IPS DF 6.9 (cell line): Measurements from ENCODE around the gene CARNS1.
"Not testable (repeated sequence)": the region's sequence is repeated elsewhere in the genome, so short reads cannot be mapped to it uniquely, and the experiment has no call there.

Experiments
- DNase-seq: peaks from one replicate; pipeline ENCODE4 v3.0.0-alpha.2; 2013; ENCODE audit warnings: low read depth, low spot score
- H3K27ac ChIP-seq: one replicate; pipeline ENCODE4 v1.5.1; 2013; ENCODE audit warnings: low read length, control low read depth
- H3K27me3 ChIP-seq: 2 replicates; pipeline ENCODE4 v1.6.1; 2013; ENCODE audit warnings: mild to moderate bottlenecking, low read length; ENCODE audit not compliant: control insufficient read depth, insufficient read depth
- H3K36me3 ChIP-seq: 2 replicates; pipeline ENCODE4 v1.6.1; 2013; ENCODE audit warnings: low read length; ENCODE audit not compliant: control insufficient read depth, insufficient read depth
- H3K4me1 ChIP-seq: 2 replicates; pipeline ENCODE4 v1.6.1; 2013; ENCODE audit warnings: low read length; ENCODE audit not compliant: control insufficient read depth, insufficient read depth
- H3K4me3 ChIP-seq: 2 replicates; pipeline ENCODE4 v1.5.1; 2013; ENCODE audit warnings: mild to moderate bottlenecking, low read length
- H3K9me3 ChIP-seq: 2 replicates; pipeline ENCODE4 v1.6.1; 2013; ENCODE audit warnings: low read length, inconsistent platforms; ENCODE audit not compliant: control insufficient read depth, insufficient read depth
- WGBS: extraction: QIAGEN DNeasy Blood & Tissue Kit; methylation state at CpG from one replicate; pipeline ENCODE4 v1.1.7; 2013; ENCODE audit warnings: mixed read lengths, missing lambda C conversion rate; ENCODE audit not compliant: insufficient read length, insufficient coverage; 5-methylcytosine and 5-hydroxymethylcytosine counted together

The CARNS1 gene

GRCh38 chr11:67397986-67398660 is 17.4 kb upstream of the CARNS1 start:
- H3K27ac ChIP-seq = no peak overlapping the region
- H3K9me3 ChIP-seq = no peaks in the 10 kb centered on the region
- no peak overlapping the region for H3K4me3 ChIP-seq
- H3K27me3 ChIP-seq = no peaks in the 10 kb centered on the region
- H3K4me1 ChIP-seq = peaks cover 7% of the 10 kb centered on the region
- WGBS = no CpG with 5 or more reads among the region's 24 CpGs
- peaks cover 28% of the 10 kb centered on the region for H3K36me3 ChIP-seq
- DNase-seq = no peak

DNA sequence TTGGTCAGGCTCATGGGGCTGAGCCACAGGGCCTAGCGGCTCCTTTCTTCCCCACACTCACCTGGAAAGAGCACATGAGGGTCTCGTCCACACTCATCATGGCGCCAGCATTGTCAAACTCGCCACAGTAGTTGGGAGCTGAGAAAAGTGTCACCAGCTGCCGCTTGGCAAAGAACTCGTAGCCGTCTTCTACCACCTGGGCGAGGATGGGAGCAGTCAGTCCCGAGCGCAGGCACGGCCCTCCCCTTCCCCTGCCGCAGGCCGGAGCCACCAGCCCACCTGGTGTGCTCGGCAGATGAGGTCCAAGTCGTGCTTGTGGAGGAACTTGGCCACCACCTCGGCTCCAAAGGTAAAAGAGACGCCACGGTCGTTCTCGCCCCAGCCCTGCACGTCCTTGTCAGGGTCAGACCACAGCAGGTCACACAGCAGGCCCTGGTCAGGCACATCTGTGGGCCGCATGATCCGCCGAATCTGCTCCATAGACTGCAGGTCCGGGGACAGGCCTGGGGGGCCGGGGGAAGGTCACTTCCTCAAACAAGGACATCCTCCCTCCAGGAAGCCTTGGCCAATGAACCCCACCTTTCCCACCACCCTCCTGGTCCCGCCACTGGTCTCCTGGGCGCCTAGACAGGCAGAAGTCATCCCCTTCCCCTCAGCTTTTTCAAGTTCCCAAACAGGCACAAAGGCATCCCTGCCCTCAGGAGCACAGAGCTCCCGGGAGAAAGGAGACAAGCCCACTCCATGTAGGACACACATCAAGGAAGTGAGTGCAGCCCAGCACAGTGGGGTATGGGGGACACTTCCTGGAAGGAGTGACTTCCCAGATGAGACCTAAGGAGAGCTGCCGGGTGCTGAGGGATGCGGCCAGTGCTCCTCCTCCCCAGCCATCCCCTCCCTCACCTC is 16.6 kb upstream of the CARNS1 start:
- H3K36me3 ChIP-seq = peaks cover 28% of the 10 kb centered on the region
- no peaks in the 10 kb centered on the region for H3K9me3 ChIP-seq
- peaks cover 7% of the 10 kb centered on the region for H3K4me1 ChIP-seq
- no peaks in the 10 kb centered on the region for H3K27me3 ChIP-seq
- no peak overlapping the region for H3K27ac ChIP-seq
- H3K4me3 ChIP-seq = no peak overlapping the region
- no peak for DNase-seq
- no CpG with 5 or more reads among the region's 31 CpGs for WGBS

DNA sequence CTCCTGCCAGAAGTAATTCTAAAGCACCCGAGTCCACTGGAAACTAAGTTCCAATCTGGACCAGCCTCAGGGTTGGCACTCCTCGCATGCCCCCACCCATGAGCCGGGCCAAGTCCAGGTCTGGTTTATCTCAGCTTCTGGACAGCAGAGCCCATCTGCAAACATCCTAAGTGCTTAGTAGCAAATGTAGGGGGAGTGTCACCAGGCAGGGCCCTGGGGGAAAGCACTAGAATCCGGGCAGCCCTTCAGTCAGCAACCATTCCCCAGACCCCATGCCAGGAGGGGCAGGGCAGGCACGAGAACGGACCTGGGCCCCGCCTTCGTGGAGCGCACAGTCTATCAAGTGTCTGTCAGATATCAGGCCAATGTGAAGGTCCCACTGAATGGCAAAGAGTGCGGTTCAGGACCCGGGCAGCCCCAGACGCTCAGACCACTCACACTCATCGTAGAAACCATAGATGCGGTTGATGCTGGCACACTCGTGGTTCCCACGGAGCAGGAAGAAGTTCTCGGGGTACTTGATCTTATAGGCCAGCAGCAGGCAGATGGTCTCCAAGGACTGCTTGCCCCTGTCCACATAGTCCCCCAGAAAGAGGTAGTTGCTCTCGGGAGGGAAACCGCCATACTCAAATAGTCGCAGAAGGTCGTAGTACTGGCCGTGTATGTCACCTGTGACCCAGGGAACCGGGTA is 15.1 kb upstream of the CARNS1 start:
- no CpG with 5 or more reads among the region's 23 CpGs for WGBS
- Histone ChIP-seq H3K4me3 (peak overlapping the region; percentile 72; the same call in 1 of the 2 replicates), H3K4me1 (peaks cover 7% of the 10 kb centered on the region), H3K36me3 (peaks cover 28% of the 10 kb centered on the region), H3K9me3 (no peaks in the 10 kb centered on the region), H3K27ac (no peak overlapping the region), H3K27me3 (no peaks in the 10 kb centered on the region)
- no peak for DNase-seq

DNA sequence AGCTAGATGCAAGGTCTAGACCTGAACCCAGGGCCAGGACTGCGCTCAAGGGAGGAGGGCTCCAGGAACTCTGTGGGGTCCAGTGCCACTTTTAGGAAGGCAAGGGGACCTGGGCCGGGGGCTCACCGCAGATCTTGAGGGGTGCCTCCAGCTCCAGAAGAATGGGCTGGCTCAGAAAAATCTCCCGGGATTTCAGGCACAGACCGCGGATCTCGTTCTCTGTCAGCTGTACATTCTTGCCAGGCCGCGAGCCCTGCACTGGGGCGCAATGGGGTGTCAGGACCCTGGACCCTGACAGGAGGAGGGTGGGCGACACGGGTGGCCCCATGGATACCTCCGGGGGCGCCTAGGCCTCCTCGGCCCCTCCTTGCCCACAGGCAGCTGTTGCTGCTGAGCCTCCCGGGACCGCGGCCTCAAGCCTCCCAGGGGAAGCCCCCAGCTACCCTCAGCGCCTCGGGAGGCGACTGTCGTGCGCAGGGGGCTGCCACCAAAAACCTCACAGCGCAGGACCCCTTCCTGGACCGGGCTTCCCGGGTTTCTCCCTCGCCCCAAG is 14.5 kb upstream of the CARNS1 start:
- Histone ChIP-seq H3K27me3 (no peaks in the 10 kb centered on the region), H3K27ac (no peak overlapping the region), H3K4me1 (peaks cover 5% of the 10 kb centered on the region), H3K4me3 (peak overlapping the region; percentile 72; the same call in 1 of the 2 replicates), H3K9me3 (no peaks in the 10 kb centered on the region), H3K36me3 (peaks cover 21% of the 10 kb centered on the region; the same call in 1 of the 2 replicates)
- DNase-seq = no peak
- no CpG with 5 or more reads among the region's 27 CpGs for WGBS

- no peak within 1 kb of the TSS for H3K27ac ChIP-seq
- H3K4me3 ChIP-seq = peak within 1 kb of the TSS; percentile 72; the same call in 1 of the 2 replicates
- peaks cover 20% of the 10 kb centered on the region; the same call in 1 of the 2 replicates for H3K36me3 ChIP-seq
- DNase-seq = no peak
- peaks cover 5% of the 10 kb centered on the region for H3K4me1 ChIP-seq
- no CpG with 5 or more reads among the region's 73 CpGs for whole genome bisulfite sequencing
- H3K9me3 ChIP-seq = no peaks in the 10 kb centered on the region
- H3K27me3 ChIP-seq = no peaks in the 10 kb centered on the region
These were observed 13.8 kb upstream of the CARNS1 start, which contains the start of gene PPP1CA for GRCh38 chr11:67401495-67402191. Gene PPP1CA, minus strand, starts transcription at chr11:67401858. Its CDS starts 76 bp downstream, at chr11:67401782.

- H3K27me3 ChIP-seq, H3K4me1 ChIP-seq, H3K9me3 ChIP-seq, DNase-seq, H3K27ac ChIP-seq: not testable (repeated sequence)
- H3K36me3 ChIP-seq = peaks cover 19% of the 10 kb centered on the region; the same call in 1 of the 2 replicates
- peak overlapping the region; percentile 17; the same call in 1 of the 2 replicates for H3K4me3 ChIP-seq
- no CpG with 5 or more reads among the region's 19 CpGs for WGBS
These were observed 13.2 kb upstream of the CARNS1 start for GRCh38 chr11:67402192-67402839.

GRCh38 chr11:67403085-67403484 is 12.4 kb upstream of the CARNS1 start:
- WGBS = no CpG with 5 or more reads among the region's 9 CpGs
- H3K27ac ChIP-seq, H3K9me3 ChIP-seq, DNase-seq, H3K27me3 ChIP-seq, H3K4me3 ChIP-seq, H3K4me1 ChIP-seq: not testable (repeated sequence)
- peaks cover 11% of the 10 kb centered on the region; the same call in 1 of the 2 replicates for H3K36me3 ChIP-seq

GRCh38 chr11:67404515-67405195 is 10.8 kb upstream of the CARNS1 start:
- Histone ChIP-seq H3K4me3 (no peak overlapping the region), H3K9me3 (no peaks in the 10 kb centered on the region), H3K36me3 (no peaks in the 10 kb centered on the region; the same call in 1 of the 2 replicates), H3K27me3 (no peaks in the 10 kb centered on the region), H3K27ac (no peak overlapping the region), H3K4me1 (peaks cover 7% of the 10 kb centered on the region)
- no peak for DNase-seq
- no CpG with 5 or more reads among the region's 13 CpGs for WGBS

- H3K27ac ChIP-seq = no peak overlapping the region
- peaks cover 9% of the 10 kb centered on the region for H3K4me1 ChIP-seq
- H3K27me3 ChIP-seq = no peaks in the 10 kb centered on the region
- DNase-seq = no peak
- H3K4me3 ChIP-seq = no peak overlapping the region
- H3K36me3 ChIP-seq = no peaks in the 10 kb centered on the region; the same call in 1 of the 2 replicates
- WGBS = no CpG with 5 or more reads among the region's 6 CpGs
- H3K9me3 ChIP-seq = no peaks in the 10 kb centered on the region
These were observed 10.3 kb upstream of the CARNS1 start for GRCh38 chr11:67405196-67405567.
